CD4-positive, alpha-beta T cell (primary cell): ENCODE results near the gene OGT. TPM values are rescaled to one million over a fixed set of nuclear protein-coding genes. Genes with fewer than 3 reads are reported as not detected.
"Not testable (repeated sequence)": the region's sequence is repeated elsewhere in the genome, so short reads cannot be mapped to it uniquely, and the experiment has no call there.

Experiments used
- ATAC-seq: fragments of 200-7000 bp; cut with Tn5 transposase; one replicate; pipeline ENCODE4 v1.10.0; 2022; ENCODE audit warnings: mild to moderate bottlenecking; ENCODE audit not compliant: poor library complexity
- CTCF ChIA-PET: fragments of 350-600 bp; sonication (Branson Sonifier 250); formaldehyde crosslinking; loops from one replicate; lab custom pipeline; 2021; ENCODE audit warnings: antibody characterized with exemption, inconsistent platforms; lab: Charles Lee
- POLR2A ChIA-PET: fragments of 350-600 bp; sonication (Branson Sonifier 250); formaldehyde crosslinking; loops from one replicate; lab custom pipeline; 2021; ENCODE audit warnings: antibody characterized with exemption, inconsistent platforms; lab: Charles Lee
- DNase-seq, 14 experiments: peaks; one replicate each; pipeline ENCODE4 v3.0.0-alpha.2; 2013 to 2020; ENCODE audit warnings: mixed read lengths in 2 of 14
- H3K27ac ChIP-seq, 2 donors: one replicate each; pipeline versions ENCODE4 v1.5.1 to v1.7.0; 2013; ENCODE audit warnings: low read length in 2 of 2, low read depth in 1 of 2, mild to moderate bottlenecking in 1 of 2
- H3K27me3 ChIP-seq, 2 experiments: 1 replicate in 1 of 2; 2 replicates in 1 of 2; pipeline versions ENCODE4 v1.6.1 to v1.7.0; 2013; ENCODE audit warnings: low read length in 2 of 2, control low read depth in 1 of 2, mild to moderate bottlenecking in 1 of 2, moderate library complexity in 1 of 2; ENCODE audit not compliant: insufficient read depth in 2 of 2, control insufficient read depth in 1 of 2
- H3K36me3 ChIP-seq: one replicate; pipeline ENCODE4 v1.6.1; 2013; ENCODE audit warnings: low read length, control low read depth; ENCODE audit not compliant: insufficient read depth
- H3K4me1 ChIP-seq: one replicate; pipeline ENCODE4 v1.6.1; 2013; ENCODE audit warnings: low read length, control low read depth; ENCODE audit not compliant: insufficient read depth
- H3K4me3 ChIP-seq: one replicate; pipeline ENCODE4 v1.5.1; 2013; ENCODE audit warnings: mild to moderate bottlenecking, low read length, moderate library complexity
- H3K9me3 ChIP-seq, 2 experiments: 1 replicate in 1 of 2; 2 replicates in 1 of 2; pipeline versions ENCODE4 v1.6.1 to v1.7.0; 2013; ENCODE audit warnings: low read length in 2 of 2, mild to moderate bottlenecking in 2 of 2, control low read depth in 1 of 2, moderate library complexity in 1 of 2; ENCODE audit not compliant: control insufficient read depth in 1 of 2, insufficient read depth in 1 of 2
- H3K27ac Mint-ChIP-seq: one replicate; pipeline ENCODE4 v1.8.0; 2020; ENCODE audit warnings: mixed read lengths
- H3K27me3 Mint-ChIP-seq: one replicate; pipeline ENCODE4 v1.8.0; 2021; ENCODE audit warnings: mixed read lengths
- H3K36me3 Mint-ChIP-seq: one replicate; pipeline ENCODE4 v1.8.0; 2021; ENCODE audit warnings: low read depth, mixed read lengths
- H3K4me1 Mint-ChIP-seq: one replicate; pipeline ENCODE4 v1.8.0; 2021; ENCODE audit warnings: low read depth, mixed read lengths
- H3K4me3 Mint-ChIP-seq: one replicate; pipeline ENCODE4 v1.8.0; 2020; ENCODE audit warnings: mild to moderate bottlenecking, mixed read lengths
- H3K9me3 Mint-ChIP-seq: one replicate; pipeline ENCODE4 v1.8.0; 2020; ENCODE audit warnings: mixed read lengths
- intact Hi-C, 2 experiments: fragments of 100-400 bp; cut with DNase I in 1 of 2; cut with micrococcal nuclease in 1 of 2; formaldehyde crosslinking; loops; one replicate each; pipeline versions ENCODE4 v1.15.1 to v1.9.0; 2023 to 2025; cut with DNase I, micrococcal nuclease
- total RNA-seq, 174 experiments: library from RNA in 2 of 174; stranded (reverse) in 2 of 174; gene quantifications; one replicate each; pipeline ENCODE4 v1.2.3 and lab custom pipeline; 2021 to 2026
- TF ChIP-seq, protein P1 (sequence below): fragments of 200-600 bp; IDR thresholded peaks from one replicate; pipeline ENCODE4 v1.8.0; 2022; ENCODE audit warnings: antibody characterized with exemption, mild to moderate bottlenecking

OGT gene
- total RNA-seq, 2 experiments from 2014 or later = 279 to 295 TPM

- Histone ChIP-seq H3K9me3 (no peaks in the 10 kb centered on the region), H3K27me3 (no peaks in the 10 kb centered on the region), H3K27ac (no peak overlapping the region), H3K36me3 (peaks cover 8% of the 10 kb centered on the region), H3K4me1 (peaks cover 3% of the 10 kb centered on the region), H3K4me3 (no peak overlapping the region)
- Mint-ChIP-seq H3K27me3 (no peaks in the 10 kb centered on the region), H3K4me3 (no peak overlapping the region), H3K9me3 (no peaks in the 10 kb centered on the region), H3K27ac (no peak overlapping the region), H3K4me1 (peaks cover 8% of the 10 kb centered on the region), H3K36me3 (peaks cover 23% of the 10 kb centered on the region)
- no peak for ATAC-seq
- intact Hi-C loops = no loop called here
- TF ChIP-seq, protein P1, sequence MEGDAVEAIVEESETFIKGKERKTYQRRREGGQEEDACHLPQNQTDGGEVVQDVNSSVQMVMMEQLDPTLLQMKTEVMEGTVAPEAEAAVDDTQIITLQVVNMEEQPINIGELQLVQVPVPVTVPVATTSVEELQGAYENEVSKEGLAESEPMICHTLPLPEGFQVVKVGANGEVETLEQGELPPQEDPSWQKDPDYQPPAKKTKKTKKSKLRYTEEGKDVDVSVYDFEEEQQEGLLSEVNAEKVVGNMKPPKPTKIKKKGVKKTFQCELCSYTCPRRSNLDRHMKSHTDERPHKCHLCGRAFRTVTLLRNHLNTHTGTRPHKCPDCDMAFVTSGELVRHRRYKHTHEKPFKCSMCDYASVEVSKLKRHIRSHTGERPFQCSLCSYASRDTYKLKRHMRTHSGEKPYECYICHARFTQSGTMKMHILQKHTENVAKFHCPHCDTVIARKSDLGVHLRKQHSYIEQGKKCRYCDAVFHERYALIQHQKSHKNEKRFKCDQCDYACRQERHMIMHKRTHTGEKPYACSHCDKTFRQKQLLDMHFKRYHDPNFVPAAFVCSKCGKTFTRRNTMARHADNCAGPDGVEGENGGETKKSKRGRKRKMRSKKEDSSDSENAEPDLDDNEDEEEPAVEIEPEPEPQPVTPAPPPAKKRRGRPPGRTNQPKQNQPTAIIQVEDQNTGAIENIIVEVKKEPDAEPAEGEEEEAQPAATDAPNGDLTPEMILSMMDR = no peak
- no peak for DNase-seq
- ChIA-PET POLR2A (no interaction called here), CTCF (no interaction called here)
These were observed 48.3 kb downstream of the OGT start for GRCh38 chrX:71581210-71581609.

DNA sequence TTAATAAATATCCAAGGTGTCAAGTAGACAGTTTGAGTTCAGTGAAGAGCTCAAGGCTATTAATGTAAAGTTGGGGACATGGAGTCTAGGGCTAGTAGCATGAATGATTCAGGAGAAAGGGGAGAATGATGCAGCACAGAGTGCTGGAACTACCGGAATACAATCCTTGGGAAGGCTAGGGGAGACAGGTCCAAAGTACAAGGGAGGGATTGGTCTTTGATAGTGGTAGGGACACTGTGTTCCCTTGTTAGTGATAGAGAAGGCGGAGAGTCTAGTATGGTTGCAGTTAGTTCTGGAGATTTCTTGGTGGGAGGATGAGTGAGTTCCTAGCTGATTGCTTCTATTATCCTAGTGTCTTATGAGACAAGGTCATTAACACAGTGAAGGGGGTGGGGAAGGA lies 54.0 kb downstream of the OGT start:
- H3K4me1 Mint-ChIP-seq = no peaks in the 10 kb centered on the region
- H3K4me3 ChIP-seq = no peak overlapping the region
- ATAC-seq (no peak), DNase-seq (no peak)
- intact Hi-C loops = loop anchor here in 1 of 2 experiments (5.0 kb wide), 1 partner anchor 65 kb away; no protein-coding TSS in a partner anchor
- no peaks in the 10 kb centered on the region for H3K9me3 ChIP-seq
- H3K27ac Mint-ChIP-seq = peak overlapping the region; percentile 60
- H3K9me3 Mint-ChIP-seq = no peaks in the 10 kb centered on the region
- H3K27me3 Mint-ChIP-seq = no peaks in the 10 kb centered on the region
- peaks cover 5% of the 10 kb centered on the region for H3K36me3 Mint-ChIP-seq
- no peaks in the 10 kb centered on the region for H3K27me3 ChIP-seq
- no peaks in the 10 kb centered on the region for H3K4me1 ChIP-seq
- TF ChIP-seq, protein P1 = no peak
- ChIA-PET POLR2A (interaction anchor here (0.7 kb wide), 1 partner anchor 193 kb away, joined by 4 read pairs; no protein-coding TSS in a partner anchor), CTCF (no interaction called here)
- no peak overlapping the region for H3K27ac ChIP-seq
- H3K36me3 ChIP-seq = no peaks in the 10 kb centered on the region
- no peak overlapping the region for H3K4me3 Mint-ChIP-seq

DNA sequence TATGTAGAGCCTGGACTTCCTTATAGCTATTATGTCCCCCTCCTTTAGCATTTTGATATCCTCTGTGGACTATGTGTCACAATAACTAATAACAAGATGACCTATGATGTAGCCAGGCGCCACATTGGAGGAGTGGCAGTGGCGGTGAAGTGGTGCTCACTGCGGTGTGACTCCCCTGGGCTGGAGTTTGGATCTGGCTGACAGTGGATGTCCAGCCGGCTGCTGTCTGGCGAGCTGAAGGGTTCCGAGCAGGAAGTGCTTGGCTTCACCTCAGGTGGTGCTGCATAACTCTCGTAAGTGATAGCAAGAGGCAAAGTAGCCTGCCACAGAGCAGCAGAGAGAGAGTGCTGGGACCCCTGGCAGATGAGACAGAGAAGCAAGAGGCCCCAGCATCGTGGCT lies 60.3 kb downstream of the OGT start:
- H3K27ac ChIP-seq, H3K4me3 ChIP-seq, H3K27me3 ChIP-seq, intact Hi-C loops, H3K4me1 Mint-ChIP-seq, H3K4me3 Mint-ChIP-seq, H3K4me1 ChIP-seq, POLR2A ChIA-PET, CTCF ChIA-PET, DNase-seq, H3K27ac Mint-ChIP-seq, ATAC-seq, H3K9me3 ChIP-seq, H3K9me3 Mint-ChIP-seq, H3K27me3 Mint-ChIP-seq: not testable (repeated sequence)
- H3K36me3 Mint-ChIP-seq = peaks cover 23% of the 10 kb centered on the region
- peaks cover 14% of the 10 kb centered on the region for H3K36me3 ChIP-seq

GRCh38 chrX:71599965-71600364 lies 67.1 kb downstream of the OGT start:
- intact Hi-C loops = no loop called here
- H3K36me3 ChIP-seq = peaks cover 46% of the 10 kb centered on the region
- no peaks in the 10 kb centered on the region for H3K9me3 Mint-ChIP-seq
- TF ChIP-seq, protein P1 = no peak
- no peak overlapping the region for H3K27ac ChIP-seq
- no peaks in the 10 kb centered on the region for H3K27me3 ChIP-seq
- ATAC-seq (no peak), DNase-seq (no peak)
- H3K4me1 Mint-ChIP-seq = peaks cover 3% of the 10 kb centered on the region
- H3K4me1 ChIP-seq = peaks cover 3% of the 10 kb centered on the region
- H3K4me3 ChIP-seq = no peak overlapping the region
- H3K27ac Mint-ChIP-seq = no peak overlapping the region
- H3K4me3 Mint-ChIP-seq = no peak overlapping the region
- ChIA-PET POLR2A (interaction anchor here (0.9 to 1.3 kb wide), 2 partner anchors 9 to 17 kb away, joined by 4 read pairs; no protein-coding TSS in a partner anchor), CTCF (interaction anchor here (1.3 kb wide), 1 partner anchor 18 kb away, joined by 3 read pairs; no protein-coding TSS in a partner anchor)
- no peaks in the 10 kb centered on the region for H3K27me3 Mint-ChIP-seq
- H3K36me3 Mint-ChIP-seq = peaks cover 80% of the 10 kb centered on the region
- no peaks in the 10 kb centered on the region for H3K9me3 ChIP-seq
